Activated CD4-positive, alpha-beta T cell treated with anti-CD3 and anti-CD28 coated beads, Interleukin-10, Interleukin-2, amounts not matched to agents 100 ng/mL and 50 ng/mL, durations not matched to agents 16 hours and 8 hours (primary cell): ENCODE results near the gene XRCC6.
"Not testable (repeated sequence)": the region's sequence is repeated elsewhere in the genome, so short reads cannot be mapped to it uniquely, and the experiment has no call there.

ENCODE experiments used
- DNase-seq: peaks from one replicate; pipeline ENCODE4 v3.0.0-alpha.2; 2020

XRCC6 gene

GRCh38 chr22:41654322-41654721 is 33.2 kb downstream of the XRCC6 start:
- no peak for DNase-seq

GRCh38 chr22:41656556-41656955 is 35.5 kb downstream of the XRCC6 start:
- DNase-seq: no peak

GRCh38 chr22:41657709-41658108 is 36.6 kb downstream of the XRCC6 start:
- no peak for DNase-seq

GRCh38 chr22:41658869-41659268 is 37.8 kb downstream of the XRCC6 start:
- DNase-seq: no peak

DNA sequence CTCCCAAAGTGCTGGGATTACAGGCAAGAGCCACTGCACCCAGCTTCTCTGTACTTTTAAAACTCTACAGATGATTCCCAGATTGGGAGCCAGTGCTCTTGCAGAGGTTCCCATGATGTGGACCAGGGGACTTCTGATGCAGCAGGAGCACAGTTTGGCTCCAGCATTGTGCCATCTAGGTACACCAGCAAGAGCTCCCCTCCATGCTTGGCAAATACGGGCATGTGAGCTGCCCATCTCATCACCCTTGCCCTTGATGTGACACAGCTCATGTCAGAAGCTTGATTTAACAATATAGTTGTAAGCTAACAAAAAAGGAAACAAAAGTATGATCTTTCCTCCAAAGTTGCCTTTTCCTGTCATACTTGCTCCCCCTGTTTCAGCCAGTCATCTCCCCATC is 38.8 kb downstream of the XRCC6 start:
- no peak for DNase-seq

DNA sequence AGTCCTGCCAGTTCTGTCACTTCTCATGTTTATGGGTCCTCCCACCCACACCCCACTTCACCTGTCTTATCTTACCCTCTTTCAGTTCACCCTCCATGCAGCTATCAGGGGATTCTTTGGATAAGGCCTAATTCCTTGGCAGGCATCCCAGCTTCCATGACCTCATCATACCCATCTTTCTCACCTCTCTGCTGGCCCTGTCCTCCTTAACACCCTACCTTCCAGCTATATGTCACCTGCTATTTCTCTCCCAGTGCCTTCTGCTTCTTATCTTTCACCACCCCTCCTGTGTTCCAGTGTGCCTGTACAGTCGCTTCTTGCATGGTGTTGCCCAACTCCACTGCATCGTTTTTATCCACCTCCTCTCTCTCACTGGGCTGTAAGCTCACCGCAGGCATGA is 39.3 kb downstream of the XRCC6 start:
- DNase-seq: no peak

GRCh38 chr22:41661088-41661487 is 40.0 kb downstream of the XRCC6 start:
- DNase-seq: no peak

DNA sequence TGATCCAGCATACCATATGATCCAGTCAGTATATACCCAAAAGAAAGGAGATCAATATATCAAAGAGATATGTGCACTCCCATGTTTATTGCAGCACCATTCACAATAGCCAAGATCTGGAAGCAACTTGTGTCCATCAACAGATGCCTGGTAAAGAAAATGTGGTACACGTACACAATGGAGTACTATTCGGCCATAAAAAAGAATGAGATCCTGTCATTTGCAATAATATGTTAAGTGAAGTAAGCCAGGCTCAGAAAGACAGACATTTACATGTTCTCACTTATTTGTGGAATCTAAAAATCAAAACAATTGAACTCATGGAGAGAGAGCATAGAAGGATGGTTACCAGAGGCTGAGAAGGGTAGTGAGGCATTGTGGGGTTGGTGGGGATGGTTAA is 40.6 kb downstream of the XRCC6 start:
- DNase-seq: no peak

DNA sequence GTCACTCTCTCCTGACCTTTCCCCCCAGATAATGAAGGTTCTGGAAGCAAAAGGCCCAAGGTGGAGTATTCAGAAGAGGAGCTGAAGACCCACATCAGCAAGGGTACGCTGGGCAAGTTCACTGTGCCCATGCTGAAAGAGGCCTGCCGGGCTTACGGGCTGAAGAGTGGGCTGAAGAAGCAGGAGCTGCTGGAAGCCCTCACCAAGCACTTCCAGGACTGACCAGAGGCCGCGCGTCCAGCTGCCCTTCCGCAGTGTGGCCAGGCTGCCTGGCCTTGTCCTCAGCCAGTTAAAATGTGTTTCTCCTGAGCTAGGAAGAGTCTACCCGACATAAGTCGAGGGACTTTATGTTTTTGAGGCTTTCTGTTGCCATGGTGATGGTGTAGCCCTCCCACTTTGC is 42.5 kb downstream of the XRCC6 start:
- not testable (repeated sequence) for DNase-seq

DNA sequence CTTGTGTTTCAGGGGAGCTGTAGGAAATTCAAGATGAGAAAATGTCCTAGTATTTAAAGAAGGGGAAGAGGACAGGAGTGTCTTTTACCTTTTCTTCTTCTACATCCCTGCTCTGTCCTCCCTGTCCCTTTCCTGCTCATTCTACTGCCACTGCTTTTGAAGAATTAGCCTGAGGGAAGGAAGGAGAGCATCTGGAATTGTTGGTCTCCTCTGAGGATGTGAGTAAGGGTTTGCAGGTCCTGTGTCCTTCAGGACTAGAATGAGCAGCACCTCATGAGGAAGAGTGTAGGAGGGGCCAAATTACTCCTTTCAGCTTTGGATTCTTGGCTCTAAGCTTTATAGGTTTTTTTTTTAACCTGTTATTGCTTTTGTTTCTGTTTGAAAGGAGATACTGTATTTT is 43.4 kb downstream of the XRCC6 start:
- no peak for DNase-seq

- DNase-seq: no peak
Measured at GRCh38 chr22:41664951-41665350, 43.9 kb downstream of the XRCC6 start.

DNA sequence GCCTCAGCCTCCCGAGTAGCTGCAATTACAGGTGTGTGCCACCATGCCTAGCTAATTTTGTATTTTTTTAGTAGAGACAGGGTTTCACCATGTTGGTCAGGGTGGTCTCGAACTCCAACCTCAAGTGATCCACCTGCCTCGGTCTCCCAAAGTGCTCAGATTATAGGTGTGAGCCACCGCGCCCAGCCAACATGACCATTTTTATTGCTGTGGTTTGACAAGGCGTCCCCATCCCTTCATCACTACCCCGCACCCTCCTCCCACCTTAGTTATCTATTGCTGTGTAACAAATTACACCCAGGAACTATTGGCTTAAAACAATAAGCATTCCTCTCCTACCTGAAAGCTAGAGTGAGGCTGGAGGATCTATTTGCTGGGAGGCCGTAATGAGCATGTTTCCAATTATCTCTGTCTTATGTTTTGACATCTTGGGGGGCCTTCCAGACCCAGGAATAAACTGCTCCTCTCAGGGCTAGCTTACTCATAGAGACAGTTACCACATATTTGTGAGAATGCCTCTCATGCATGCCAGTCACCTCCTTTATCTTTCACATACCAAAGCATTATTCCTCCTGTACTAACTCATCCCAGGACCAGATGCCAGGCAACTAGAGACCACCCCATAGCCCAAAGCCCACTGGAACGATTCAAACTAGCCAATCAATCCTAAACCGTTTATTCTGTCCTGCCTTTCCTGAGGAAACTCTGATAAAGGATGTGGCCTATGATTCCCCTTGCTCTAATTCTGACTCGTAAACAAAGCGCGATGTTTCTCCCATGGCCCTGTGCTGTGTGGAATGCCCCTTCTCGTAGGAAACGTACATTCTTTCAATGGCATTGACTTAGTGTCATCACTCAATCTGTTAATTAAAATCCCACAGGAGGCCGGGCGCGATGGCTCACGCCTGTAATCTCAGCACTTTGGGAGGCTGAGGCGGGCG is 48.1 kb downstream of the XRCC6 start:
- DNase-seq: no peak

DNA sequence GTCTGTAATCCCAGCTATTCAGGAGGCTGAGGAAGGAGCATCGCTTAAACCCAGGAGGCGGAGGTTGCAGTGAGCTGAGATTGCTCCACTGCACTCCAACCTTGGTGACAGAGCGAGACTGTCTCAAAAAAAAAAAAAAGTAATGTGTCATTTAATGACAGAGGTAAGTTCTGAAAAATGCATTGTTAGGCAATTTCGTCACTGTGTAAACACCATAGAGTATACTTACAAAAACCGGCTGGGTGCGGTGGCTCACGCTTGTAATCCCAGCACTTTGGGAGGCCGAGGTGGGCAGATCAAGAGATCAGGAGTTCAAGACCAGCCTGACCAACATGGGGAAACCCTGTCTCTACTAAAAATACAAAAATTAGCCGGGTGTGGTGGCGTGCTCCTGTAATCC is 51.0 kb downstream of the XRCC6 start:
- not testable (repeated sequence) for DNase-seq

DNA sequence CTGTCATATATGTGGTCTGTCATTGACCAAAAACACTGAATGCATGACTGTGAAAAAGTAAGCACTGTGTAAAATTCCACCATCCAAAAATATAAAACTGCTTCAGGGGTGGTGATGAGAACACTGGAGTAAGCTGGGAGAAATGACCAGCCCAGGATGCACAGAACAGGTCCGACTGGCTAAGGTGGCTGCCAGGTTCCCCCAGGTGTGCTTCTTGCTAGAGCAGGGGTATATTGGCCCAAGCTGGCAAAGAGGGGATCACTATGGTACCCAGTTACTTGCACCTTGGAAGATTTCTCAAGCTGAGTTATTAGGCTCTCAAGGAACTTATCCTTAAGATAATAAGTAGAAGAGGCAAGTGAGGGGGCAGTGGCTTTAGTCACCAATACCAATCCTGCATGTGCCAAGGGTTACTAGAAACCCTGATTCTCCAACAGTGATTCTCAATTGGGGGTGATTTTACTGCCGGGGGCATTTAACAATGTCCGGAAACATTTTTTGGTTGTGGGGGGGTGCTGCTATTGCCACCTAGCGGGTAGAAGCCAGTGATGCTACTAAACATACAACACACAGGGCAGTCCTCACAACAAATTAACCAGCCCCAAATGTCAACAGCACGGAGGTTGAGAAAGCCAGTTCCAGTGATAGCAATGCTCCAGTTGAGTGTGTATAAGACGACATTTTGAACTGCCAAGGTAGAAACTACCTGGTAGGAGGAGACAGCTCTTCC is 51.9 kb downstream of the XRCC6 start:
- no peak for DNase-seq

DNA sequence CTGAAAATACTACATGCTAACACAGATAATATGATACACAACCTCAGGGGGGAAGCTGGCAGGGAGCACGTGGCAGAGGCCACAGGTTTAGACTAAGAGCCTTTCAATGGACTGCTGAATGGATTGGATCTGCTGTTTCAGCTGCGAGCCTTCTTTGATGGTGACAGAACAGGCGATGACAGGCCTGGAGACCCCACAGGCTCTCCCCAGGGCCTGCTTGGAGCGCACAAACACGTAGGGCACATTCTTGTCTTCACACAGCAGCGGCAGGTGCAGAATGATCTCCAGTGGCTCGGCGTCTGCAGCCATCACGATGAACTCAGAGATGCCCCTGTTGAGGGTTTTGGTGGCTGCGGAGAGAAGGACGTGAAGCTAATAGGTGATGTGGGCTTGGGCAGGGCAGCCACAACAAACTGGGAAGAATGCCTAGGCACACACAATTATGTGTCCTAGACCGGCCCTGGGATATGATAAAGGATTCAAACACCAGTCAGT is 53.8 kb downstream of the XRCC6 start:
- DNase-seq: no peak

DNA sequence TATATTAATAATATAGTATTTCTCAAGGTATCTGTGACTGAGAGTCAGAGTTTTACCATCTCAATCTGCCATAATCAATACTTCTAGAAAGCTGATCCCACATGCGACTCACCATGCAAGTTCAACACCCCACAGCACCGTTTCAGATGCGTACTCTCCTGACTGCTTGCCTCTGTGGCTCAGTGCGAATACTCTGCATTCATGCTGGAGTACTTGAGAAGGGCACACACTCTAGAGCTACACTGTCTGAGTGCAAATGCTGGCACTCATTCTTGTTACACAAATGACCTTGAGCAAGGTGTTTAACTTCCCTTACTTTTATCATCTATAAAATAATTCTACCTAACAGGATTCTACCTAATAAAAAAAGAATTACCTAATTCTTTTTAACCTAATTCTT is 55.0 kb downstream of the XRCC6 start:
- DNase-seq: no peak

- DNase-seq: no peak
Measured at GRCh38 chr22:41681616-41682015, 60.5 kb downstream of the XRCC6 start.

DNA sequence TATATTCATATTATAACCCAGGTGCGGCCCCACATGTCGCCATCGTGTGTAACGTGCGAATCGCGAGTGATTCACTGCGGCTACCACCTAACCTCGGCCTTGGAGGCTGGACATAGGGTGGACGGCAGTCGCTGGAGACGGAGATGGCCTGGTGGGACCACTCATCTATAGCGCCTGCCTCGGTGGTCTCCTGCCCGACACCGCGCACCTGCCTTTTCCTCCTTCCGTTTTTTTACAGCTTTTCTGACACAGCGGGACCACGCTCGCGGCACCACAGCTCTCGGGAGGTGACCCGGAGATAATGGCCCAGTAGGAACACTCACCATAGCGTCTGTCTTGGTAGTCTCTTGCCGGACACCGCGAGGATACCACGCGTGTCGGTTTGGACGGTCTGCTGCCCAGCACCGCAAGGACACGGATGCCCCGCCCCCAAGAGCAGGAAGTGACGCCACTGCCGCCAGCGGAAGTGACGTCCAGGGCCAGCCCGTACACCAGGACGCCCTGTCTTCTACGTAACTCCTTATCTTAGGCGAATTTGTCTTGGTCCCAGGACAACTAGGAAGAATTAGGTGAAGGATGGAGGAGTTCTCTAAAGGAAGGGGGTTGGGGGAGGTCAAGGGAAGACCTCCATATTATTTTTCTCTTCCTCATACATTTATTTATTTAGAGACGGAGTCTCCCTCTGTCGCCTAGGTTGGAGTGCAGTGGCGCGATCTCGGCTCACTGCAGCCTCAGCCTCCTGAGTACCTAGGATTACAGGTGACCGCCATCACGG is 61.1 kb downstream of the XRCC6 start:
- peak; percentile 88 for DNase-seq

GRCh38 chr22:41683052-41683451 is 62.0 kb downstream of the XRCC6 start:
- DNase-seq: no peak

DNA sequence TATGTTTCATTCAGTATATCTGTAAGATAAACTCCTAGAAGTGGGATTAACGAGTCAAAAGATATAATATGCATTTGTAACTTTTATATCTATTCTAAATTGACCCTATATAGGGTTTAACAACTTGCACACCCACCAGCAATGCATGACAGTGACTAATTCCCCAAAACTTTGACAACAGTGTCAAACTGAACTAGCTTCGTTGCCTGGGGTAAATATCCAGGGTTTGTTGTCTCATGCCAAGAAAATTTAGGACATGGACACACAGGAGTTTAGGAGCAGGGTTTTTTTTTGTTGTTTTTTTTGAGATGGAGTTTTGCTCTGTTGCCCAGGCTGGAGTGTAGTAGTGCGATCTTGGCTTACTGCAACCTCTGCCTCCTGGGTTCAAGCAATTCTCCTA is 62.5 kb downstream of the XRCC6 start:
- DNase-seq: no peak

DNA sequence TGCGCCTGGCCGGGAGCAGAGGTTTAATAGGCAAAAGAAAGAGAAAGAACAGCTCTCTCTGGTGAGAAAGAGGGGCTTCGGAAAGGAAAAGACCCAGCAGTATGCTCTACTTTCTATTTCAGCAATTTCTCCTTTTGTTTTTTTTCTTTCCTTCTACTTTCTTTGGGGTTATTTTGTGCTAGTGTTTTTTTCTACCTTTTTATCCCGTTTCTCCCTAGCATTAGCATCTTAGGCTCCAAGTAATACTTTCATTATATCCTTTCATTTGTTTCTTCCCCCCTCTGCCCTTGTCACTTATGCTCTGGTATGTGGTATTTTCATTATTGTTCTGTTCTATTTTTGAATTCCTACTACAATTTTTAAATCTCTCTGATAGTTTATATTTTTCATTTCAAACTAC is 63.1 kb downstream of the XRCC6 start:
- DNase-seq: no peak

DNA sequence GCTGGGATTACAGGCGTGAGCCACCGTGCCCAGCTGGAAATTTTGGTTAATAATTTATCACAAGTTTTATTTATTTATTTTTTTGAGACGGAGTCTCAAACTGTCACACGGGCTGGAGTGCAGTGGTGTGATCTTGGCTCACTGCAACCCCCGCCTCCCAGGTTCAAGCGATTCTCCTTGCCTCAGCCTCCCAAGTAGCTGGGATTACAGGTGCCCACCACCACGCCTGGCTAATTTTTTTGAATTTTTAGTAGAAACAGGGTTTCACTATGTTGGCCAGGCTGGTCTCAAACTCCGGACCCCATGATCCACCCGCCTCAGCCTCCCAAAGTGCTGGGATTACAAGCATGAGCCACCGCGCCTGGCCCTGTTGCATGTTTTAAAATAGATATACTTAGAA is 65.8 kb downstream of the XRCC6 start:
- DNase-seq: not testable (repeated sequence)

- DNase-seq: peak; percentile 33
Measured at GRCh38 chr22:41687901-41688364, 66.8 kb downstream of the XRCC6 start.
